Left lung (tissue), 10 donors: ENCODE results near the gene USP20. TPM values are rescaled to one million over a fixed set of nuclear protein-coding genes. Genes with fewer than 3 reads are reported as not detected.

Experiments
- ATAC-seq: fragments of 200-7000 bp; cut with Tn5 transposase; one replicate; pipeline ENCODE4 v1.9.1; 2020; ENCODE audit warnings: moderate library complexity
- DNase-seq, 4 donors: peaks; one replicate each; pipeline ENCODE4 v3.0.0-alpha.2; 2013 to 2020
- H3K27ac ChIP-seq, 2 donors: fragments of 200-600 bp; sonication (generic) in 1 of 2; one replicate each; pipeline versions ENCODE4 v1.5.0 to v1.8.0; 2020 to 2021
- H3K27me3 ChIP-seq, 2 donors: fragments of 200-600 bp; sonication (generic) in 1 of 2; one replicate each; pipeline versions ENCODE4 v1.5.0 to v1.8.0; 2020 to 2021
- H3K36me3 ChIP-seq, 2 donors: fragments of 200-600 bp; sonication (generic) in 1 of 2; one replicate each; pipeline versions ENCODE4 v1.5.0 to v1.8.0; 2020 to 2021
- H3K4me1 ChIP-seq, 2 donors: fragments of 200-600 bp; one replicate each; pipeline ENCODE4 v1.8.0; 2021
- H3K4me3 ChIP-seq, 2 donors: fragments of 200-600 bp; sonication (generic) in 1 of 2; one replicate each; pipeline versions ENCODE4 v1.5.0 to v1.8.0; 2020 to 2021; ENCODE audit warnings: mild to moderate bottlenecking in 1 of 2
- H3K9me3 ChIP-seq, 2 donors: fragments of 200-600 bp; sonication (generic) in 1 of 2; one replicate each; pipeline versions ENCODE4 v1.5.0 to v1.8.0; 2020 to 2021
- intact Hi-C, 2 donors: fragments of 100-400 bp; cut with DNase I; formaldehyde crosslinking; loops; one replicate each; pipeline versions ENCODE4 v1.11.2 to v1.14.2; 2022
- polyA plus RNA-seq, 6 donors: library from polyadenylated mRNA; unstranded; fragments of 120-200 nt; gene quantifications; one replicate each; pipeline ENCODE4 v1.2.1, GENCODE V29; 2013; ENCODE audit not compliant: insufficient read length in 6 of 6
- total RNA-seq, 2 donors: library from RNA; stranded (reverse); fragmentation: NEBNext Ultra II Directional; extraction: Animal tissue kit (Norgen Biotek cat#: 25700); gene quantifications; one replicate each; pipeline ENCODE4 v1.2.1, GENCODE V29; 2021
- TF ChIP-seq, protein P1 (sequence below), 2 donors: fragments of 200-600 bp; sonication (generic) in 1 of 2; IDR thresholded peaks; one replicate each; pipeline versions ENCODE4 v1.5.0 to v1.8.0; 2021; ENCODE audit warnings: antibody characterized with exemption in 2 of 2
- donor health status: DM: no; HTN: yes; CAD: no.
- donor health status: DM: no; HTN: no; CAD: no.

The USP20 gene
- total and polyA plus RNA-seq, 8 donors, result 16.7 to 24.6 (median 21.6) TPM

GRCh38 chr9:129852579-129852978 is 17.3 kb downstream of the USP20 start:
- Histone ChIP-seq H3K36me3 (peaks cover 0 to 69% of the 10 kb centered on the region in 2 donors), H3K27ac (peak overlapping the region in 1 of 2 donors; percentile 39)
- intact Hi-C loops, result no loop called here

GRCh38 chr9:129853614-129854013 is 18.4 kb downstream of the USP20 start:
- ATAC-seq, result no peak
- Histone ChIP-seq H3K4me1 (peaks cover 0 to 4% of the 10 kb centered on the region in 2 donors), H3K9me3 (no peaks in the 10 kb centered on the region), H3K36me3 (peaks cover 0 to 80% of the 10 kb centered on the region in 2 donors), H3K27ac (no peak overlapping the region), H3K27me3 (no peaks in the 10 kb centered on the region), H3K4me3 (no peak overlapping the region)
- TF ChIP-seq, protein P1, sequence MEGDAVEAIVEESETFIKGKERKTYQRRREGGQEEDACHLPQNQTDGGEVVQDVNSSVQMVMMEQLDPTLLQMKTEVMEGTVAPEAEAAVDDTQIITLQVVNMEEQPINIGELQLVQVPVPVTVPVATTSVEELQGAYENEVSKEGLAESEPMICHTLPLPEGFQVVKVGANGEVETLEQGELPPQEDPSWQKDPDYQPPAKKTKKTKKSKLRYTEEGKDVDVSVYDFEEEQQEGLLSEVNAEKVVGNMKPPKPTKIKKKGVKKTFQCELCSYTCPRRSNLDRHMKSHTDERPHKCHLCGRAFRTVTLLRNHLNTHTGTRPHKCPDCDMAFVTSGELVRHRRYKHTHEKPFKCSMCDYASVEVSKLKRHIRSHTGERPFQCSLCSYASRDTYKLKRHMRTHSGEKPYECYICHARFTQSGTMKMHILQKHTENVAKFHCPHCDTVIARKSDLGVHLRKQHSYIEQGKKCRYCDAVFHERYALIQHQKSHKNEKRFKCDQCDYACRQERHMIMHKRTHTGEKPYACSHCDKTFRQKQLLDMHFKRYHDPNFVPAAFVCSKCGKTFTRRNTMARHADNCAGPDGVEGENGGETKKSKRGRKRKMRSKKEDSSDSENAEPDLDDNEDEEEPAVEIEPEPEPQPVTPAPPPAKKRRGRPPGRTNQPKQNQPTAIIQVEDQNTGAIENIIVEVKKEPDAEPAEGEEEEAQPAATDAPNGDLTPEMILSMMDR (IDR thresholded peaks at IDR 0.05), result no peak
- DNase-seq, result no peak
- intact Hi-C loops, result no loop called here

More at GRCh38 chr9:129852579-129852978, 17.3 kb downstream of the USP20 start:
- DNase-seq (no peak), ATAC-seq (no peak)
- Histone ChIP-seq H3K4me3 (no peak overlapping the region), H3K4me1 (peaks cover 0 to 4% of the 10 kb centered on the region in 2 donors), H3K27me3 (no peaks in the 10 kb centered on the region), H3K9me3 (no peaks in the 10 kb centered on the region)
- TF ChIP-seq, protein P1 (IDR thresholded peaks at IDR 0.05), result no peak

DNA sequence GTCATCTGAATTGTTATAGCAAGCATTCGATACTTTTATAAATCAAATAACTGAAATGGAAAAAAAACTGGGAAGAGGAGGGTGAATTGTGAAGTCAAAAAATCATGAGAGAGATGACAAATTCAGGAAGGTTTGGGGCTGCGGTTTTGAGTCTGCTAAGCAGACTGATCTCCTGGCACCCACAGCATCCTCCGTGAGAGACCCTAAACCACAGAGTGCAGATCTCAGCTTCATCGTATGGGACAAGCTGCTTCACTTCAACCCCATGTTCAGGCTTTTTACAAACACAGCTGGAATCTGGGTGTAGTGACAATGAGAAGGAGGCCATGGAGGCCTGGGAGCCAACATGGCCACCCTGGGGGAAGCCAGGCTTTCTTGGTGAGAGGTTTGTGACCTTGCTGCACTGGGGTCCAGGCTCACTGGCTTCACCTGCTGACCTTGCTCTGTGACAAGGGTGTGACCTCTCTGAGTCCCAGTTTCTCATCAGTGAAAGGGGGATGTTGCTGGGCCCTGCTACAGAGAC is 19.4 kb downstream of the USP20 start:
- no peaks in the 10 kb centered on the region for H3K9me3 ChIP-seq
- DNase-seq, result no peak
- TF ChIP-seq, protein P1 (IDR thresholded peaks at IDR 0.05), result no peak
- no peak for ATAC-seq
- H3K4me3 ChIP-seq, result no peak overlapping the region
- no peaks in the 10 kb centered on the region for H3K27me3 ChIP-seq
- no peak overlapping the region for H3K27ac ChIP-seq
- peaks cover 0 to 84% of the 10 kb centered on the region in 2 donors for H3K36me3 ChIP-seq
- peaks cover 0 to 4% of the 10 kb centered on the region in 2 donors for H3K4me1 ChIP-seq
- intact Hi-C loops, result no loop called here

GRCh38 chr9:129857207-129857606 is 21.9 kb downstream of the USP20 start:
- Histone ChIP-seq H3K27me3 (no peaks in the 10 kb centered on the region), H3K27ac (no peak overlapping the region), H3K36me3 (peaks cover 0 to 81% of the 10 kb centered on the region in 2 donors), H3K9me3 (no peaks in the 10 kb centered on the region), H3K4me1 (peaks cover 0 to 4% of the 10 kb centered on the region in 2 donors), H3K4me3 (no peak overlapping the region)
- intact Hi-C loops, result no loop called here
- TF ChIP-seq, protein P1 (IDR thresholded peaks at IDR 0.05), result no peak
- DNase-seq (peak in 1 of 4 donors; percentile 7), ATAC-seq (no peak)

- intact Hi-C loops, result no loop called here
- DNase-seq, result peak in 1 of 4 donors; percentile 28
- Histone ChIP-seq H3K9me3 (no peaks in the 10 kb centered on the region), H3K4me1 (peaks cover 0 to 4% of the 10 kb centered on the region in 2 donors), H3K4me3 (no peak overlapping the region), H3K36me3 (peaks cover 0 to 78% of the 10 kb centered on the region in 2 donors), H3K27ac (no peak overlapping the region), H3K27me3 (no peaks in the 10 kb centered on the region)
- TF ChIP-seq, protein P1 (IDR thresholded peaks at IDR 0.05), result no peak
- no peak for ATAC-seq
These were observed 23.1 kb downstream of the USP20 start for GRCh38 chr9:129858167-129858962.
